ENCODE data around the gene LIN7B. TPM values are rescaled to one million over a fixed set of nuclear protein-coding genes. Genes with fewer than 3 reads are reported as not detected.
A peak's percentile ranks its signal among the peaks of the same experiment; 100 is the strongest.
"Not testable (repeated sequence)": the region's sequence is repeated elsewhere in the genome, so short reads cannot be mapped to it uniquely, and the experiment has no call there.

Gene LIN7B
- total RNA-seq, 1 donor from 2014 or later = 7.8 TPM

DNA sequence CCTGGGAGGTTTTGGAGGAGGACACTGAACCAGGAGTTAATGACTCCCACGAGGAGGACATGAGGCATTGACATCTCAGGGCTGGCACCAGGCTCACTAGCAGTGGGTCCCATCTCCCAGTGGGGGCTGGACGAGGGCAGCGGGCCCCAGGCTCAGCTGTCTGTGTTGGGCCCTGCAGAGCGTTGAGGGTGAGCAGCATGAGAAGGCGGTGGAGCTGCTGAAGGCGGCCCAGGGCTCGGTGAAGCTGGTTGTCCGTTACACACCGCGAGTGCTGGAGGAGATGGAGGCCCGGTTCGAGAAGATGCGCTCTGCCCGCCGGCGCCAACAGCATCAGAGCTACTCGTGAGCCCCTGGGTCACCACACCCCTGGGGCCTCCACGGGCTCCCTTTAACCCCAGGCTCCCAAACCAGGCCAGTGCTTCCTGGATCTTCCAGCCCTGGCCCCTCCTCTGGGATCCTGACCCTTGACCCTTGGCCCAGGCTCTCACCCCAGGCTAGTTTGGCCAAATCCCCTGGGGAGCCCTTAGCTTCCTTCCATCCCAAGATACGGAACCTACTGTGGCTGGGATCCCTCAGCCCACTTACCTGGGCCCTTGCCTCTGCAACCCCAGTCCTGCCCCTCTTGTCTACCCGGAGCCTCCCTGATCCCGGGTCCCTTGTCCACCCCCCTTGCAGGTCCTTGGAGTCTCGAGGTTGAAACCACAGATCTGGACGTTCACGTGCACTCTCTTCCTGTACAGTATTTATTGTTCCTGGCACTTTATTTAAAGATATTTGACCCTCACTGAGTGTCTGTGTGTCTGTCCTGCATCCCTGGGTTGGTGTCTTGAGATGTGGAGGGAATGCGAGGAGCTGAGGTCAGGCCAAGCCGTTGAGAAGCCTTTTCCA is 3.8 kb downstream of the LIN7B start:
- Mint-ChIP-seq H3K9me3 (no peaks in the 10 kb centered on the region), H3K27me3 (ENCODE audit: insufficient read depth) (peaks cover 15% of the 10 kb centered on the region), H3K36me3 (ENCODE audit: low read depth) (no peaks in the 10 kb centered on the region), H3K27ac (peak overlapping the region; percentile 85), H3K4me1 (ENCODE audit: low read depth) (peaks cover 38% of the 10 kb centered on the region), H3K4me3 (peak overlapping the region; percentile 86)
- intact Hi-C loops (cut with micrococcal nuclease) = loop anchor here (2.0 to 10.0 kb wide), 6 partner anchors 33 to 483 kb away; partner anchors contain the start of genes DBP, GYS1, PPP1R15A and PRR12
- DNase-seq (ENCODE audit: low spot score) = no peak

DNA sequence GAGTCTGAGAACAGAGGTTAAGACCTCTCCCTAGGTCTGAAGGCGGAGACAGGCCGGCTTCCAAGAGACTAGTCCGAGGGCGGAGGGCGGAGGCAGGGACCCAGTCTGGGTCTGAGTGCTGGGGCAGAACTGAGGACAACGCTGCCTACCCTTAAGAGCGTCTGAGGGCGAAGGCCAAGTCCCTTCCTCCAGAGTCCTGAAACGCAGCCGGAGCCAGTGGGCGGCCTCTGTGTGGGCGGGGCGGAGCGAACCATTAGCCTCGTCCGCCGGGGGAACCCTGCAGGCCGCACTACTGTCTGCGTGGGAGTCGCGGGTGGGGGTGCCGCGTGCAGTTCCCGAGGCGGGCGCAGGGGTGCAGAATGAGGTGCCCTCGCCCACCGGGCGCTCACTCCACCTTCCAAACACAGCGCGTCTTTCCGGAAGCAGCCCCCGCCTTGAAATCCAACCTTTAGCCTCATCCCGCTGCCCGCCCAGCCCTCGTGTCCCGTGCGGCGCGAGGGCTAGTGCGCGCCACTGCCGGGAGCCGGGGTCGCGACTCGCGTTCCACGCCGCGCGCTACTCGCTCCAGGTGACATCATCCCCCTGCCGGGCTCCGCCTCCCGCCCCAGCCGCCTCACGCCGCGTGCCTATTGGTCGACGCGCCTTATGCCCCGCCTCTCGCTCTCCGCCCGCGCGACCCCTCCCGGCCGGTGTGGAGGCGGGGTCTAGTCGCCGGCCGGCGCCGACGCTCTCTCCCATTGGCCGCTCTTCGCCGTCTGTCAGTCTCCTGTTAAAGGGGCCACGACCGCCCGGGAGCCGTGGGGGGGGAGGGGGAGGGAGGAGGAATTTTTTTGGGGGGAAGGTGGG is 4.6 kb downstream of the LIN7B start, which contains the start of gene C19orf73:
Gene C19orf73 (minus strand): TSS at position 579 of the 846 bp plus-strand sequence. CDS start 121 bp downstream, at position 458.
- no peaks in the 10 kb centered on the region for H3K36me3 Mint-ChIP-seq (ENCODE audit: low read depth)
- intact Hi-C loops (cut with micrococcal nuclease) = loop anchor here (1.0 to 10.0 kb wide), 9 partner anchors 10 to 484 kb away; partner anchors contain the start of genes DBP, GYS1, PPP1R15A and PRR12
- peaks cover 34% of the 10 kb centered on the region for H3K4me1 Mint-ChIP-seq (ENCODE audit: low read depth)
- H3K4me3 Mint-ChIP-seq = peak within 1 kb of the TSS; percentile 86
- H3K27ac Mint-ChIP-seq = peak within 1 kb of the TSS; percentile 85
- H3K9me3 Mint-ChIP-seq = no peaks in the 10 kb centered on the region
- H3K27me3 Mint-ChIP-seq (ENCODE audit: insufficient read depth) = peaks cover 17% of the 10 kb centered on the region
- peak; percentile 94 for DNase-seq (ENCODE audit: low spot score)

DNA sequence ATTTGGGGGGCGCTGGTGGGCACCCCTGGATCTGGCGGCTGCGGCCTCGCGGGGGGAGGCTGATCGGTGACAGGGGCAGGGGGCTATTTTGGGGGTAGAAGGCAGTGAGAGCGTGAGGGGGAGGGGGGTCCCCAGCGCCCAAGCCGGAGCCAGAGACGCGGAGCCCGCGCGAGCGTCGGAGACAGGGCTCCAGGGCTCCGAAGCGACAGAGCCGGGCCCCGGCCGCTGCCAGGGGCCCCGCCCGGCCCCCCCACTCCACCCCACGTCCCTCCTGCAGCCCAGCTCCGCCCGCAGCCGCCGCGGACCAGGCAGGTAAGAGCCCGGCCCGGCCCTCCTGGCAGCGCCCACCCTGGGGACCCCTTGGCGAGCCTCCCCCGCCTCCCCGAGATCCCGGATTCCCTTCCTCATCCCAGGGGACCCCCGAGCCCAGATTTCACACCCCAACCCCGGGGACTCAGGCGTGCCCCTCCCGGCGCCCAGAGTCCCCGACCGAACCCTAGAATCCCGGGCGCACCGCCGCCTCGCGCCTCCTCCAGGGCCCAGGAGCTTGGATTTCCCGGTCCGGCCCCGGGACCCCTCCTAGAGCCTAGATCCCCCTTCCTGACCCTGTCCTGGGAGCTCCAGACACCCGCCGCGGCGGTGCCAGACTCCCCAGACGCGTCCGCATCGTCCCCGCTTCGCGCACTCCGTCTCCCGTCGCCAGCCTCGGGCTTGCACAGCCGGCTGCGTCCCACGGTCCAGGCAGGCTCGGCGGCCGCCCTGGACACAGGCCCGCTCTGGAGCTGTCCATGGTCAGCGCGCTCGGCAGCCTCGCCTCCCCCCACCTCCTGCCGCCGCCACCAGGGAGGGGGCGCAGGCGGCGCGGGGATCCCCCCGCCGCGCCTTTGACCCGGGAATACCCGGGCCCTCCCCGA is 5.5 kb downstream of the LIN7B start, which contains the start of gene PPFIA3:
Gene PPFIA3 (plus strand): TSS at position 134 of the 914 bp plus-strand sequence. CDS start 8,330 bp downstream, outside the sequence.
- peak within 1 kb of the TSS; percentile 85 for H3K27ac Mint-ChIP-seq
- peak within 1 kb of the TSS; percentile 87 for H3K4me3 Mint-ChIP-seq
- H3K36me3 Mint-ChIP-seq (ENCODE audit: low read depth) = no peaks in the 10 kb centered on the region
- H3K9me3 Mint-ChIP-seq = no peaks in the 10 kb centered on the region
- peaks cover 17% of the 10 kb centered on the region for H3K27me3 Mint-ChIP-seq (ENCODE audit: insufficient read depth)
- no peak for DNase-seq (ENCODE audit: low spot score)
- peaks cover 32% of the 10 kb centered on the region for H3K4me1 Mint-ChIP-seq (ENCODE audit: low read depth)
- intact Hi-C loops (cut with micrococcal nuclease) = loop anchor here (1.0 to 10.0 kb wide), 9 partner anchors 9 to 485 kb away; partner anchors contain the start of genes DBP, GYS1, PPP1R15A and PRR12

DNA sequence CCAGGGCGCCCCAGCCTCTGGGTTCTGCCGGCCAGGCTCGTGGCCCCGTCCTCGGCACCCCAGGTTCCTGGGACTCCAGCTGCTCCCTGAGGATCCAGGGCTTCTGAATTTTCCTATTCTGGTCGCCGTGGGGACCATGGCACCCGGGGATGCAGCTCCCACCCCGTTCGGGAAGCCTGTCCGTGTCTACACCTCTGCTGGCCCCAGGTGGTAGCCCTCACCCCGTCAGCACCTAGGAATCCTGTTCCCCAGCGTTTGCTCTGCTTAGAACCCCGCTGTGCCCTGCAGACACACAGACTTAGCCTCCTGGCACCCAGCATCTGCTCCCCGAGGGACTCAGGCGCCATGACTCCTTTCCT is 6.1 kb downstream of the LIN7B start:
- peak overlapping the region; percentile 87 for H3K4me3 Mint-ChIP-seq
- no peaks in the 10 kb centered on the region for H3K9me3 Mint-ChIP-seq
- no peaks in the 10 kb centered on the region for H3K36me3 Mint-ChIP-seq (ENCODE audit: low read depth)
- DNase-seq (ENCODE audit: low spot score) = no peak
- no peak overlapping the region for H3K27ac Mint-ChIP-seq
- peaks cover 17% of the 10 kb centered on the region for H3K27me3 Mint-ChIP-seq (ENCODE audit: insufficient read depth)
- intact Hi-C loops (cut with micrococcal nuclease) = no loop called here
- H3K4me1 Mint-ChIP-seq (ENCODE audit: low read depth) = peaks cover 32% of the 10 kb centered on the region

DNA sequence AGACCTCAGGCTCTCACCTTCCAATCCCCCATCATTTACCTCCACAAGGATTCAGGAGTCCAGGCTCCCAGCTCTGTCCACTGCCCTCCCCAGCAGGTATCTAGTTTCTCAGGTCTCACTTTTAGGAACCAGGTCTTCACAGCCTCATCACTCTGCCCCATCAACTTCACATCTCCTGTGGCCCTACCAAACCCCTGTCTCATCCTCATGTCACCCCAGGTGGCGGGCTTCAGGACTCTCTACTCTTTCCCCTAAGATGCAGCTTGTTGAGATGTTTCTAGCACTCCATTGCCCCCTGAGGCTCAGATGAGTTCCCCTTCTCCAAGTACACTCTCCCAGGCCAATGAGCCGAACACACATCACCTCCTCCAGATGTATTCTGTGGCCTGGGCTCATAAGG is 6.7 kb downstream of the LIN7B start:
- Mint-ChIP-seq H3K36me3 (ENCODE audit: low read depth) (no peaks in the 10 kb centered on the region), H3K9me3 (no peaks in the 10 kb centered on the region), H3K27ac (peak overlapping the region; percentile 53), H3K4me3 (peak overlapping the region; percentile 87), H3K4me1 (ENCODE audit: low read depth) (peaks cover 32% of the 10 kb centered on the region), H3K27me3 (ENCODE audit: insufficient read depth) (peaks cover 20% of the 10 kb centered on the region)
- intact Hi-C loops (cut with micrococcal nuclease) = no loop called here
- no peak for DNase-seq (ENCODE audit: low spot score)

DNA sequence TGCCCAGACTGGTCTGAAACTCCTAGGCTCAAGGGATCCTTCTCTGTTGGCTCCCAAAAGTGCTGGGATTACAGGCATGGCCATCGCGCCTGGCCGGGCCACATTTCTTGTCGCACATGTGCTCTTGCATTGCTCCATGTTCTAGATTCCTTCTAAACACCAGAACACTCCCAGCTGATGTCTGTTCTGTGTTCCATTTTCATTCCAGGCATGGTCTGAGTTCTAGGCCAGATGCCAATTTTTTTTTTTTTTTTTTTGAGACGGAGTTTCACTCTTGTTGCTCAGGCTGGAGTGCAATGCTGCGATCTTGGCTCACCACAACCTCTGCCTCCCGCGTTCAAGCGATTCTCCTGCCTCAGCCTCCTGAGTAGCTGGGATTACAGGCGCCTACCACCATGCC is 7.7 kb downstream of the LIN7B start:
- not testable (repeated sequence) for H3K27ac Mint-ChIP-seq

DNA sequence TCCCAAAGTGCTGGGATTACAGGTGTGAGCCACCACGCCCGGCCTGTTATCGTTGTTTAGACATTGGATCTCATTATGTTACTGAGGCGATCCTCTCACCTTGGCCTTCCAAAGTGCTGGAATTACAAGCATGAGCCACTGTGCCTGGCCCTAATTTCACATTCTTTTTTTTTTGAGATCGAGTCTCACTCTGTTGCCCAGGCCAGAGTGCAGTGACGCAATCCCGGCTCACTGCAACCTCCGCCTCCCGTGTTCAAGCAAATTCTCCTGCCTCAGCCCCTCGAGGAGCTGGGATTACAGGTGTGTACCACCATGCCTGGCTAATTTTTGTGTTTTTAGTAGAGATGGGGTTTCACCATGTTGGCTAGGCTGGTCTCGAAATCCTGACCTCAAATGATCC is 9.1 kb downstream of the LIN7B start:
- Mint-ChIP-seq H3K27me3 (ENCODE audit: insufficient read depth) (peaks cover 20% of the 10 kb centered on the region), H3K4me1 (ENCODE audit: low read depth) (peaks cover 19% of the 10 kb centered on the region)
- H3K9me3 Mint-ChIP-seq; H3K36me3 Mint-ChIP-seq (ENCODE audit: low read depth); H3K4me3 Mint-ChIP-seq; H3K27ac Mint-ChIP-seq; intact Hi-C loops (cut with micrococcal nuclease); DNase-seq (ENCODE audit: low spot score): not testable (repeated sequence)

More for the DNA sequence above, 7.7 kb downstream of the LIN7B start:
- peaks cover 20% of the 10 kb centered on the region for H3K27me3 Mint-ChIP-seq (ENCODE audit: insufficient read depth)
- H3K9me3 Mint-ChIP-seq; DNase-seq (ENCODE audit: low spot score); intact Hi-C loops (cut with micrococcal nuclease); H3K36me3 Mint-ChIP-seq (ENCODE audit: low read depth); H3K4me3 Mint-ChIP-seq: not testable (repeated sequence)
- H3K4me1 Mint-ChIP-seq (ENCODE audit: low read depth) = peaks cover 27% of the 10 kb centered on the region

DNA sequence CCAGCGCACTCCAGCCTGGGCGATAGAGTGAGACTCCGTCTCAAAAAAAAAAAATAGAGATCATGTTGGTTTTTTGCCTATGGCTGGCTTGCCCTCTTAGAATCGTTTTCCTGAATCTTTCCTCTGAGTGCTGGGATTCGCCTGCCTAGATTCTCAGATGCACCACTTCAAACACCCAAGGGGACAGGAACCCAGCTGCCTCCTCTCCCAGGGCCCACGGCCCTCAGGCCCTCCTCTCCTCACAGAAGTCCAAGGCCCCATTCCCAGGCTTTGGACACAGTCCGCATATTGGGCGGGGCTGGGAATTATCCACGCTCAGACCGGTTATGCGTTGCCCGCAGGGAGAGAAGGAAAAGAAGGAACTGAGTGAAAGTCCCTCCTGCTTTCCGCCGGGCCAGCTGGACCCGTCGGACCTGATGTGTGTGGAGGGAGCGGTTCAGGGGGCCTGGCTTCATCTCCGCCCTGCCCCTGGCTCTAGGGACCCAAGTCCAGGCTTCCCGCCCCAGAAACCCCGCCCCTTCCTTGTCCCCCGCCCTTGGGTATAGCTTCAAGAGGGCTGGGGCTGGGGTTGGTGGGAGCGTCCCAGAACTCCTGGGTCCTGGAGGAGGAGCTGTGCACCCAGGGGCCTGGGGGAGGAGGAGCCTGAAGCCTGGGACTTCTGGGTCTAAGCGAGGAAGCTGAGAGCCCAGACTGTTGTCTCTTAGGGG is 11.0 kb downstream of the LIN7B start:
- intact Hi-C loops (cut with micrococcal nuclease) = loop anchor here (5.0 kb wide), 1 partner anchor 223 kb away; the partner anchor contains the start of gene NUCB1
- no peak overlapping the region for H3K4me3 Mint-ChIP-seq
- peaks cover 24% of the 10 kb centered on the region for H3K4me1 Mint-ChIP-seq (ENCODE audit: low read depth)
- H3K36me3 Mint-ChIP-seq (ENCODE audit: low read depth) = peaks cover 2% of the 10 kb centered on the region
- no peak overlapping the region for H3K27ac Mint-ChIP-seq
- H3K9me3 Mint-ChIP-seq = no peaks in the 10 kb centered on the region
- DNase-seq (ENCODE audit: low spot score) = no peak
- peaks cover 20% of the 10 kb centered on the region for H3K27me3 Mint-ChIP-seq (ENCODE audit: insufficient read depth)

DNA sequence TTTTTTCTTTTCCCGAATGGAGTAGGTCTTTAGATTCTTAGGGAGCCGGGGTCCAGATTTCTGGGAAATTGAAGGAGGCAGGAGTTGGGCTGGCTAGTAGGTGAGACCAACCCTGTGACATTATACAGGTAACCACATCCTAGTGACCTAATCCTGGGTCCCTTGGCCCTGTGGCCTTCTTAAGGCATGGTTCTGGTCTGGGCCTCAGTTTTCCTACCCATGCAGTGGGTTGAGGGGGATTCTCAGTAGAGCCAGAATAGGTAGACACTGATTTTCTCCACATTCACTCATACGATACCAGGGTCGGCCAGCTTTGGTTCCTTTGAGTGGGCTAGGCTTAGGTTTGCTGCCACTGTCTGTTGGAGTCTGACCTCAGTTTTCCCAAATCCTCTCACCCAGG is 12.4 kb downstream of the LIN7B start:
- Mint-ChIP-seq H3K36me3 (ENCODE audit: low read depth) (peaks cover 2% of the 10 kb centered on the region), H3K4me3 (no peak overlapping the region), H3K27ac (no peak overlapping the region), H3K27me3 (ENCODE audit: insufficient read depth) (peaks cover 11% of the 10 kb centered on the region), H3K9me3 (no peaks in the 10 kb centered on the region), H3K4me1 (ENCODE audit: low read depth) (peaks cover 17% of the 10 kb centered on the region)
- no peak for DNase-seq (ENCODE audit: low spot score)
- intact Hi-C loops (cut with micrococcal nuclease) = loop anchor here (5.0 kb wide), 1 partner anchor 224 kb away; the partner anchor contains the start of gene NUCB1

DNA sequence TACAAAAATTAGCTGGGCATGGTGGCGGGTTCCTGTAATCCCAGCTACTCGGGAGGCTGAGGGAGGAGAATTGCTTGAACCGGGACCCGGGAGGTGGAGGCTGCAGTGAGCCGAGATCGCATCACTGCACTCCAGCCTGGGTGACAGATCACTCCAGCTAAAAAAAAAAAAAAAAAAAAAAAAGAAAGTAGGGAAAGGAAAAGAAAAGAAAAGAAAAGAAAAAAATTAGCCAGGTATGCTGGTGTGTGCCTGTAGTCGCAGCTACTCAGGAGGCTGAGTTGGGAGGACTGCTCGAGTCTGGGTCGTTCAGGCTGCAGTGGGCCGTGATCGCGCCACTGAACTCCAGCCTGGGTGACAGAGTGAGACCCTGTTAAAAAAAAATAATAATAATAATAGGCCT is 13.1 kb downstream of the LIN7B start:
- intact Hi-C loops (cut with micrococcal nuclease) = loop anchor here (5.0 kb wide), 1 partner anchor 225 kb away; the partner anchor contains the start of gene NUCB1
- Mint-ChIP-seq H3K4me1 (ENCODE audit: low read depth) (peaks cover 17% of the 10 kb centered on the region), H3K27me3 (ENCODE audit: insufficient read depth) (peaks cover 11% of the 10 kb centered on the region)
- H3K36me3 Mint-ChIP-seq (ENCODE audit: low read depth); H3K4me3 Mint-ChIP-seq; DNase-seq (ENCODE audit: low spot score); H3K27ac Mint-ChIP-seq; H3K9me3 Mint-ChIP-seq: not testable (repeated sequence)

Data from activated T-helper 1 cell treated with anti-CD3 and anti-CD28 coated beads, Interleukin-12 subunit alpha, Interleukin-12 subunit beta, Interleukin-2, Interleukin-4 antibody, amounts not matched to agents 30 ng/mL and 10 ng/mL and 1 ng/mL, durations not matched to agents 14 hours and 24 hours and 36 hours (primary cell).